SK-N-MC (cell line): ENCODE data around the gene ACAD11.

Experiments
- EZH2 ChIP-seq: fragments of 200-600 bp; sonication (generic); IDR thresholded peaks from one replicate; pipeline ENCODE4 v1.6.1; 2017; ENCODE audit warnings: antibody characterized with exemption
- POLR2AphosphoS5 ChIP-seq: IDR thresholded peaks from 2 replicates; pipeline ENCODE4 v1.6.1; 2012; ENCODE audit warnings: mild to moderate bottlenecking, low read depth, low read length, borderline replicate concordance

DNA sequence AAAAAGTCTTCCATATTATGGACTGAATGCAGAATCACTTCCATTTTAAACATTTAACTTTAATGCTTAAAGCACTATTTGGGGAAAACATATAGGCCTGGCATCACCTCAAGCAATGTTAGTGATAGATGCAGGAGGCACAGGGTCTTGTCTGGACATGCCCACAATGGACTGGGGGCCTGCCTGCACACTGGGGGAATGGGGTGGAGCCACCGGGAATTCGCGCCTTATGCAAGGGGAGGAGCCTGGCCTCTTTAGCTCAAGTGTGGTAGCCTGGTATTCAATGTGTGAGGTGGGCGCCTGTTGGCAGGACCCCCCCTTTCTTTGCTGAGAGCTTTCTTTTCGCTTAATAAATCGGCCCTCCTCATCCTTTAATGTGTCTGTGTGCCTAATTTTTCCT is 32.7 kb downstream of the ACAD11 start:
- no peak for TF ChIP-seq EZH2
- no peak for TF ChIP-seq POLR2AphosphoS5
